Activated CD8-positive, alpha-beta memory T cell treated with anti-CD3 and anti-CD28 coated beads for 24 hours (primary cell): ENCODE data around the gene GMEB2.
A peak's percentile ranks its signal among the peaks of the same experiment; 100 is the strongest.
"Not testable (repeated sequence)": the region's sequence is repeated elsewhere in the genome, so short reads cannot be mapped to it uniquely, and the experiment has no call there.

Experiments used
- DNase-seq: peaks from one replicate; pipeline ENCODE4 v3.0.0-alpha.2; 2020

GMEB2 gene

GRCh38 chr20:63568170-63568981, 58.5 kb downstream of the GMEB2 start:
- no peak for DNase-seq

- DNase-seq = peak; percentile 82
Measured at GRCh38 chr20:63567386-63568169, 59.3 kb downstream of the GMEB2 start.

- no peak for DNase-seq
Measured at GRCh38 chr20:63567136-63567385, 59.8 kb downstream of the GMEB2 start.

- no peak for DNase-seq
Measured at GRCh38 chr20:63566395-63567135, 60.3 kb downstream of the GMEB2 start.

- DNase-seq = no peak
Measured at GRCh38 chr20:63565699-63566335, 61.1 kb downstream of the GMEB2 start.

- no peak for DNase-seq
Measured at GRCh38 chr20:63565021-63565698, 61.7 kb downstream of the GMEB2 start.

- DNase-seq = no peak
Measured at GRCh38 chr20:63564036-63564810, 62.7 kb downstream of the GMEB2 start.

GRCh38 chr20:63563225-63563935, 63.5 kb downstream of the GMEB2 start:
- DNase-seq = no peak

- DNase-seq = no peak
Measured at GRCh38 chr20:63562461-63563224, 64.3 kb downstream of the GMEB2 start.

GRCh38 chr20:63561624-63562396, 65.1 kb downstream of the GMEB2 start:
- DNase-seq = no peak

GRCh38 chr20:63560856-63561609, 65.9 kb downstream of the GMEB2 start:
- no peak for DNase-seq

GRCh38 chr20:63560333-63560805, 66.5 kb downstream of the GMEB2 start:
- DNase-seq = no peak

- DNase-seq = not testable (repeated sequence)
Measured at GRCh38 chr20:63559485-63560332, 67.2 kb downstream of the GMEB2 start.

- DNase-seq = no peak
Measured at GRCh38 chr20:63558804-63559484, 68.0 kb downstream of the GMEB2 start.

GRCh38 chr20:63557481-63557891, 69.4 kb downstream of the GMEB2 start:
- no peak for DNase-seq

- no peak for DNase-seq
Measured at GRCh38 chr20:63556873-63557478, 69.9 kb downstream of the GMEB2 start.
